ENCODE measurements around the gene HCFC2.

Gene HCFC2

DNA sequence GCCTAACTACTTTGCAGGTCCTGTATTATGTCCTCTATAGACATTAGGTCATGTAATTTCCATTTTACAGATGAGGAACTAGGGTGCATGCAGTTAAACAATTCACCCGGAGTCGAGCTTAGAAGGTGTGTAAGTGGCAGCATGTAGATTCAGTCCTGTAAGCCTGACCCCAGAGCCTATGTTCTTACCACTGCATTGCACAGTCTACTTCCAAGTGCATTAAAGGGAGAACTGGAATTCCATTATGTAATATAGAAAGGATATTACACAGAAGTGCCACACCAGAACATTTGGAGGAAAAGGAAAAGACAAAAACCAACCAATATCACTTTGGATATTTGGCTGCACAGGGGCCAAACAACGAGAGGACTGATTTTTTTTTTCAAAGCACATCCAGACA, 15.5 kb upstream of the HCFC2 start:
- DNase-seq (ENCODE audit: low spot score) = no peak
- H3K27ac ChIP-seq = no peak overlapping the region
- ChIA-PET POLR2A (ENCODE audit: low non-redundant PET) (no interaction called here), CTCF (no interaction called here)
- TF ChIP-seq, protein P1, sequence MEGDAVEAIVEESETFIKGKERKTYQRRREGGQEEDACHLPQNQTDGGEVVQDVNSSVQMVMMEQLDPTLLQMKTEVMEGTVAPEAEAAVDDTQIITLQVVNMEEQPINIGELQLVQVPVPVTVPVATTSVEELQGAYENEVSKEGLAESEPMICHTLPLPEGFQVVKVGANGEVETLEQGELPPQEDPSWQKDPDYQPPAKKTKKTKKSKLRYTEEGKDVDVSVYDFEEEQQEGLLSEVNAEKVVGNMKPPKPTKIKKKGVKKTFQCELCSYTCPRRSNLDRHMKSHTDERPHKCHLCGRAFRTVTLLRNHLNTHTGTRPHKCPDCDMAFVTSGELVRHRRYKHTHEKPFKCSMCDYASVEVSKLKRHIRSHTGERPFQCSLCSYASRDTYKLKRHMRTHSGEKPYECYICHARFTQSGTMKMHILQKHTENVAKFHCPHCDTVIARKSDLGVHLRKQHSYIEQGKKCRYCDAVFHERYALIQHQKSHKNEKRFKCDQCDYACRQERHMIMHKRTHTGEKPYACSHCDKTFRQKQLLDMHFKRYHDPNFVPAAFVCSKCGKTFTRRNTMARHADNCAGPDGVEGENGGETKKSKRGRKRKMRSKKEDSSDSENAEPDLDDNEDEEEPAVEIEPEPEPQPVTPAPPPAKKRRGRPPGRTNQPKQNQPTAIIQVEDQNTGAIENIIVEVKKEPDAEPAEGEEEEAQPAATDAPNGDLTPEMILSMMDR (conservative IDR thresholded peaks at IDR 0.05; ENCODE audit: low read depth) = no peak

DNA sequence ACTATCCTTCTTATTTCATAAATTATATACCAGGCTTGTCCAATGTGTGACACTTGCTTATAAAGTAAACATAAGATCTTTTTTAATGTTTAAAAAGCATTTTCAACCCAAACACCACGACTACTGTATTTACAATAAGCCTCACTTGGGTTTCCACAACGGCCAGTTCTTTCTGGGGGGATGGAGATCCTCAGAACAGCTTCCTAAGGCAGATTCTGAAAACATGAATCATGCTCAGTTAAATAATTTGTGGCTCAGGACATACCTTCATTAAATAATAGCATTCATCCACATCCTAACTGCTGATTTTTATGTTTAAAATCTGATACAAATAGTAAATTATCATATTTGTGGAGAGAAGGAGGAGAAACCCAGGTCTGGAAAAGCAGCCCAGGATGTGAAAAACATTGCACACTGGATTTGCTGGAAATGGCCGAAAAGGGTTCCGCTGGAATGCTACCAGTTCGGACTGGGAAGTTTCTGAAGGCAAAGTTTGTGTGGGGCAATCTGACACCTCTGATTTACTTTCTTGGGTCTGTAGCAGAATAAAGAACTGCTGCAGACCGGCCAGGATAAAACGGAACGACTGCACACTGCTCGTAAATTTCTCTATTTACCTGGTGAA, 14.9 kb upstream of the HCFC2 start:
- H3K27ac ChIP-seq = peak overlapping the region; percentile 76
- peak; percentile 21 for DNase-seq (ENCODE audit: low spot score)
- CTCF ChIA-PET = interaction anchor here (1.0 kb wide), 1 partner anchor 239 kb away, joined by 8 read pairs; no protein-coding TSS in a partner anchor
- TF ChIP-seq, protein P1 (conservative IDR thresholded peaks at IDR 0.05; ENCODE audit: low read depth) = no peak
- POLR2A ChIA-PET (ENCODE audit: low non-redundant PET) = no interaction called here

DNA sequence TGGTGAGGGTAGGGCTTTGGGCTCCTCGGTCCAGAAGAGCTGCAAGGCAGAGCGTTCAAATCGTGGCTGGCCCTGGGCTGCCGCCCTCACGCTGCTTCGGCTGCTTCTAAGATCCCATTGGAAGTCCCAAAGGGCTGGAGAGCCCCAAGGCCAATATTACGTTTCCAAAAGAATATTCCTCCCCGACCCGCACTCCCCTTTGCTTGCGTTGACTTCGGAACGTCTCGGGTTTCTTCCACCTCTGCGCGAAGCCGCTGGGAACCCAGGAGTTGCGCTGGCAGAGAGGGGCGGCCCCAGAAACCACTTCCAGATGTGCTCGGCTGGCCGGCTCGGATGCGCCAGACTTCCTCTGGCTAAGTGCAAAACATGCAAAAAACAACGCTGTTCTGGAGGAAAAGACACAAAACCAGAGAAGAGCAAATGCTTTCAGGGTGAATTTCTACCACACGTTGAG, 14.4 kb upstream of the HCFC2 start, which contains the start of gene GLT8D2:
GLT8D2 (minus strand) TSS at position 285 of the 454 bp plus-strand sequence. CDS start 30,539 bp downstream, outside the sequence.
- ChIA-PET CTCF (interaction anchor here (1.0 kb wide), 1 partner anchor 238 kb away, joined by 8 read pairs; no protein-coding TSS in a partner anchor), POLR2A (ENCODE audit: low non-redundant PET) (no interaction called here)
- peak; percentile 44 for DNase-seq (ENCODE audit: low spot score)
- TF ChIP-seq, protein P1 (conservative IDR thresholded peaks at IDR 0.05; ENCODE audit: low read depth) = no peak
- peak within 1 kb of the TSS; percentile 76 for H3K27ac ChIP-seq

DNA sequence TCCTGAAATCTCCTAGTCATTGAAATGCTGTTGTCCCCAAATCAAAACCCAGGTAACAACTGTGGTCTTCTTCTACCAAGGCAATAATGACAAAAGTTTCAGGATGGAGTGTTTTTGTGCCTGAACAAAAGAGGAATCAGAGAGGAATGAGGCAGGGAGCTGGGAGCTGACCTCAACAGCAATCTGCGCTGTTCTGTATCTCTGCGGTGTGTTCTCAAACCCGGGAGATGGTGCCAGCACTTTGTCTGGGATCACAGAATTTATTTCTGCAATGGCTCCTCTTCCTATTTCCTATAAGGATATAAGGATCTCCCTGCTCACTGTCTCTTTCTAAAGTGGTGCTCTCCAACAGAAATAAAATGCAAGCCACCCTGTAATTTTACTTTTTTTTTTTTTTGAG, 13.9 kb upstream of the HCFC2 start:
- peak overlapping the region; percentile 76; the same call in 1 of the 2 replicates for H3K27ac ChIP-seq
- no peak for DNase-seq (ENCODE audit: low spot score)
- ChIA-PET CTCF (no interaction called here), POLR2A (ENCODE audit: low non-redundant PET) (no interaction called here)
- TF ChIP-seq, protein P1 (conservative IDR thresholded peaks at IDR 0.05; ENCODE audit: low read depth) = no peak

DNA sequence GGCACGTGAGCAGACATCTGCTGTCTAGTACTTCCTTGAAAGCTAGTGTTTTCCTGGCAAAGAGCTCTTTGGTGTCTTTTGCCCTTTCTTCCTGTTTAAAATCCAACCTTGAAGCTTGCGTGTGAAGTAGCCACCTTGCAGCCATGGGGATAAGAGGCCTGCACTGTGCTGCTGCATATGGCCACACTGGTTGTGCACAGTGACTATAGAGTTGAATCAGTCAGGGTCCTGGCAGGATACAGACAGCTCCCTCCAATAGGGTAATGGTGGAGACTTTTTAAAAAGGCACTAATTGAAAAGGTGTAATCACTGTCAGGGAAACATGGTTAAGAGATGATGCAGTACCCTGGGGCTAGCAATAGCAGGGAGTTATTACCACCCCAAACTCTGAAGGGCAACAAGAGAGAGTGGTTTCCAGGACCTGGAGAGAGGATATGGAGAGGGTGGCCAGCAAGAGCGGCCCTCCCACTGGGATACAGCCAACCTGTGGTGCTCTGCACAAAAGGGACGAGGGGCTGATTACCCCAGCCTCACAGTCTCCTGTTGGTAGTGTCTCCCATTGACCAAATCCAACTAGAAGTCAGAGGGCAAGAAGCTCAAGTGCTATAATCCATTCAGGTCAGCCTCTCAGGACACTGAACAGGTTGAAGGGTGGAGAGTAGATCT, 9.5 kb upstream of the HCFC2 start:
- CTCF ChIA-PET = no interaction called here
- TF ChIP-seq, protein P1 (conservative IDR thresholded peaks at IDR 0.05; ENCODE audit: low read depth) = no peak
- POLR2A ChIA-PET (ENCODE audit: low non-redundant PET) = no interaction called here
- DNase-seq (ENCODE audit: low spot score) = no peak
- H3K27ac ChIP-seq = no peak overlapping the region

DNA sequence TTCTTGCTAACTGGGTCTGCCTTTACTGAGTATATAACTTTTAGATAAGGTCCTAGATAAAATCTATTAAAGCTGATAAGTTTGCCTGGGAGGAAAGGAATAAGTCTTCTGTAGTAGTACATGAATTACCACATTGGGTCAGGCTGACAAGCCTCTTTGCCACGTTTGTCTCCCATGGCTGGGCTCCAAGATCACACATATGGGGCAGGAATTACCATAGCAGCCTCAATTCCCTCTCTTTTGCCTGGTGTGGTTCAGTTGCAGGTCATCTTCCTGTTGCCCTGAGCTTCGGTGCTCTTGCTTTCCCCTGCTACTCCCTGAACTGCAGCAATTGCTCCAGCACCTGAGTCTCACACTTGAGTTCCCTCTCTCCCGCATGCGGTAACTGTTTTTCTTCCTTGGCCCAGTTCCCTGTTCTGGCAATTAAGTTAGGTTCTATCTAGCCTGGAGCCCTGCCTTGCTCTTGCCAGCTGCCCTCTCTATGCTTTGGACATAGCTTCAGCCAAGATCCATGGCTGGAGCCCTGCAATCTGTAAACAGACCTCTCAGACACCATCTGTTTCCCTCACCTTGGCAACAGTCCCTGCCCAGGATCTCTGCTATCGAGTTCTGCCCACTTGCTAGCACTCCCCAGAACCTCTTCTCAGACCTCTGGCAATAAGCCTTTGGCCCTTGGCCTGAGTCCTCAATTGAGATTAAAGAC, 8.5 kb upstream of the HCFC2 start:
- POLR2A ChIA-PET (ENCODE audit: low non-redundant PET) = no interaction called here
- CTCF ChIA-PET = interaction anchor here (0.8 kb wide), 1 partner anchor 53 kb away, joined by 3 read pairs; no protein-coding TSS in a partner anchor
- TF ChIP-seq, protein P1 (conservative IDR thresholded peaks at IDR 0.05; ENCODE audit: low read depth) = no peak
- no peak for DNase-seq (ENCODE audit: low spot score)
- H3K27ac ChIP-seq = peak overlapping the region; percentile 59
